Smooth muscle cell of the brain vasculature (primary cell): Measurements from ENCODE around the gene HIVEP3.
A peak's percentile ranks its signal among the peaks of the same experiment; 100 is the strongest.

Experiments used
- DNase-seq: peaks from one replicate; pipeline ENCODE4 v3.0.0-alpha.2; 2012; ENCODE audit warnings: low read depth, low spot score

The HIVEP3 gene

GRCh38 chr1:41733021-41733420 is 185.7 kb downstream of the HIVEP3 start:
- no peak for DNase-seq

GRCh38 chr1:41731516-41732030 is 187.1 kb downstream of the HIVEP3 start:
- no peak for DNase-seq

DNA sequence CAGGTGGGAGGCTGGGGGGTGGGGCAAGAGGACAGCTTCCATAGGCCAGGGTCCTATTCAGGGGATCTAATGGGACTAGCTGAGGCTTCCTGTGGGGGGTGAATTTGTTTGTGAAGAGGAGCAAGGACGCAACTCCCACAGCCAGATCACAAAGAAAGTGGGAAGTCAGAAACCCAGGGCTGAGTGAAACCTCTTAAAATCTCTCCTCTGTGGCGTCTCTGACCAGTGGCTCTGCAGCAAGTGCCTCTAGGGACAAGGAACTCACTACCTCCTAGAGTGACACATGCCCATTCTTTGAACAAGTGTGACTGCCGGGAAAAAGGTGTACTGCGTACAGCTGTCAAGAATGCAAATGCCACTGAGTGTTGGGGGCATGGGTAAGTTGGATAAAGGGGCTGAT is 187.9 kb downstream of the HIVEP3 start:
- DNase-seq = no peak

GRCh38 chr1:41728403-41729202 is 190.1 kb downstream of the HIVEP3 start:
- DNase-seq = no peak

DNA sequence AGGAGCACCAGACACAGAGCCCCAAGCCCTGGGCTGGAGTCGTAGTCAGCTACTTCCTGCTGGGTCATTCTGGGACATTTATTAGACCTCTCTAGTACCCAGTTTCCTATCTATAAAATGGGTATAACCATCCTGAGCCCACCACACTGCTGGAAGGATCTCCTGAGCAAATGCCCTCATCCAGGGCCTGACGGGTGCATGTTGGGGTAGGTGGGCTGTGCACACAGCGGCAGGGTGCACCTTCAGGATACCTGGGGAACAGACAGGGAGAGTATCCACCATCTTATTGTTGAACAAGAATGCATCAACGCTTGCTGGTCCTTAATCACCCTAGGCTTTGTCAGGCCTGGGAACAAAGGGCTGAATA is 191.0 kb downstream of the HIVEP3 start:
- DNase-seq = no peak

- no peak for DNase-seq
These were observed 191.6 kb downstream of the HIVEP3 start for GRCh38 chr1:41726899-41727748.

DNA sequence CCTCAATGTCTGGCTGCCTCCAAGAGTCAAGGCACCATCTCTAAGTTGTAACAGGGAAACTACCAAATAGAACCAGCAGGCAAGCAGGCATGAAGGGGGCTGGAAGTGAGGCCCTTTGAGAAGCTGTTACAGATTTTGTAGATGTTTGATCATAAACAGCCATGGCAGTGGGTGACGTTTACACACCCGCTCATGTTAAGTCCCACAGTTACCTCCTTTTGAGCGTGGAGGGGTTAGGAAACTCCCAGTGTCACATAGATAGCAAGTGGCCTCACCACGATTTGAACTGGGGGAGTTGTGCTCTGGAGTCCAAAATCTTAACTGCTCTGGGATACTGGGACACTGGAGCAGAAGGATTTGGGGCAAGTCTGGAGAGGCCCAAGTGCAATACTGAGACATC is 192.4 kb downstream of the HIVEP3 start:
- no peak for DNase-seq

GRCh38 chr1:41724926-41725325 is 193.8 kb downstream of the HIVEP3 start:
- DNase-seq = no peak

GRCh38 chr1:41724248-41724647 is 194.5 kb downstream of the HIVEP3 start:
- no peak for DNase-seq

DNA sequence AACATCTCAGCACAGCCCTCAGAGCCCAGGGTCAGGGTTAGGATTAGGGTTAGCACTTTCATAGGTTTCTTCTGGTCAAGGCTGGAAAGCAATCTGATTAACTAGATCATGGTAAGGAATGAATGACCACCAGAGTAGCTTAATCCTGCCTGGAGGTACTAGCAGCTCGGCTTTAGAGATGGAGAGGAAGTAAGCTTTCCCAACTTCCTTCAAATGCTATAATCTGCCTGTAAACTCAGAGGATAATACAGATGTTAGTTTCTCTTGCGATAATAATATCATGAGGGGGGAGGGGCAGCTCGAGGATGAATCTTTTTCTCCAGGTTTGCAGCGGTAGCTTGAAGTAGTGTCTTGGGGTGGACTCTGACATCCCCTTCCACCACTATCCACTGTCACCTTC is 194.9 kb downstream of the HIVEP3 start:
- no peak for DNase-seq

DNA sequence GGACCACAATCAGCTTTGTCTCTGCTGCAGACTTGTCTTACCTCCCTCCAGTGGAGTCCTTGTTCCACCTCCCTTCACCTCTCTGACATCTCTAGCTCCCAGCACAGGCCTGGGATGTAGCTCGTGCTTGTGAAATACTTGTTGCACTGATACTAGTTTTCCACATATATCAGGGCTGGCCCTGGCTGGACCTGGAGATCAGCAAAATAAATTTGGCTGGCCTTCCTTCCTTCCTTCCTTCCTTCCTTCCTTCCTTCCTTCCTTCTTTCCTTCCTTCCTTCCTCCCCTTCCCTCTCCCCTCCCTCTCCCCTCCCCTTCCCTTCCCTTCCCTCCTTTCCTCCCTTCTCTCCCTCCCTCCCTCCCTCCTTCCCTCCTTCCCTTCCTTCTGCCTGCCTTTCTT is 196.5 kb downstream of the HIVEP3 start:
- DNase-seq = no peak

DNA sequence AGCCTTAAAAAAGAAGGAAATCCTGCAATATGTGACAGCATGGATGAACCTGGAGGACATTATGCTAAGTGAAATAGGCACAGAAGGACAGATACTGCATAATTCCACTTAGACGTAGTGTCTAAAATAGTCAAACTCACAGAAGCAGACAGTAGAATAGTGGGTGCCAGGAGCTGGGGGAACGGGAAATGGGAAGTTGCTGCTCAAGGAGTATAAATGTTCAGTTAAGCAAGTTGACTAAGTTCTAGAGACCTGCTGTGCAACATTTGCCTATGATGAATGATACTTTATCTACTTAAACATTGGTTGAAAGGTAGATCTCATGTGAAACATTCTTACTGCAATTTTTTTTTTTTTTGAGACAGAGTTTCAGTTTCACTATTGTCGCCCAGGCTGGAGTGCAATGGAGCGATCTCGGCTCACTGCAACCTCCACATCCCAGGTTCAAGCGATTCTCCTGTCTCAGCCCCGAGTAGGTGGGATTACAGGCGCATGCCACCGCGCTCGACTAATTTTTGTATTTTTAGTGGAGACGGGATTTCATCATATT is 197.8 kb downstream of the HIVEP3 start:
- no peak for DNase-seq

GRCh38 chr1:41719590-41719989 is 199.1 kb downstream of the HIVEP3 start:
- no peak for DNase-seq

GRCh38 chr1:41719128-41719527 is 199.6 kb downstream of the HIVEP3 start:
- DNase-seq = no peak

GRCh38 chr1:41718497-41718896 is 200.2 kb downstream of the HIVEP3 start:
- DNase-seq = no peak

DNA sequence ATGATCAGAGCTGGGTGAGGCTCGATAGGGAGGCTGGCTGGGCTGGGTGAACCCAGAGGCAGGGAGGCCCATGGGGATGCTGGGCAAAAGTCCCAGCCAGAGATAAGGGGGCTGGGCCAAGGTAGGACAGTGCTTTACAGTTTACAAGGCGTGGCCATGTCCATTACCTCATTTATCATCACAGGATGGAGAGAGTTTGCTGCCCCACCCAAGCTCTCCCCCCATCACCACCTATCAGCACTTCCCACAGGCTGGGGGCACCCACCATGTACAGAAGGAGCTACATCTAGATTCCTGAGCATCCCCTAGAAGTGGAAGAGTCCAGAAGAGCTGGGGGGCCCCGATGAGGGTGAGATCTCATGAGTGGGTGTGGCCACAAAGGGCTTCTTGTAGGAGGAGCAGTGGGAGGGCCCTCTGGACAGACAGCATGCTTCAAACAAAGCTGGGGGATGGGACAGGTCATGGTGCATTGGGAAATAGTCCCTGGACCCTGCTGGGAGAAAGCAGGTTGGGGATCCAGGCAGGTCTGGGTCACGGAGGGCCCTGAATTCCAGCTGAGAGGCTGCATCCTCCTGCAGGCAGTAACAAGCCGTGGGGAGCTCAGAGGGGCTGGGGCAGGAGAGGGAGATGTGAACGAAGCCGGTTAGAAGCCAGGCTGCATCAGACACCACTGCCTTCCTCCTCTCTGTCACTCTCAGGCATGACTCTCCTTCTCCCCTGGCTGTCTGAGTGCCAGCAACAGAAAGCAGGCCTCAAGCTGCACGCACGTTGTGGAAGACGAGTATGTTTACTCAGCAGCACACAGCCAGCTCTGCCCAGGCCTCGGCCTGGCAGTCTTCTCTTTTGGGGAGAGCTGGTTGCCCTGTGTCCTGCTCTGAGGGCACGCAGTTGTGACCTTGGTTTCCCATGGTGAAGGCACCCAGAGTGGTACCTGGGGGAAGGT is 202.3 kb downstream of the HIVEP3 start:
- no peak for DNase-seq

- DNase-seq = no peak
These were observed 203.2 kb downstream of the HIVEP3 start for GRCh38 chr1:41715441-41716095.

GRCh38 chr1:41714638-41715389 is 203.9 kb downstream of the HIVEP3 start:
- DNase-seq = no peak

GRCh38 chr1:41713557-41714327 is 205.0 kb downstream of the HIVEP3 start:
- DNase-seq = peak; percentile 67
